Endothelial cell of umbilical vein (primary cell): ENCODE measurements around the gene VPS51. TPM values are rescaled to one million over a fixed set of nuclear protein-coding genes. Genes with fewer than 3 reads are reported as not detected.

Source experiments
- BruUV-seq: library from RNA; stranded (reverse); fragments of 400-500 nt; replicated peaks from 2 replicates; lab custom pipeline; 2021; lab: Mats Ljungman, UMichigan
- CTCF ChIA-PET: fragments of 300-600, 350-600 bp; sonication (Branson Sonifier 250); formaldehyde crosslinking; loops from one replicate; lab custom pipeline; 2021; ENCODE audit warnings: antibody characterized with exemption, inconsistent platforms; lab: Charles Lee
- POLR2A ChIA-PET: fragments of 300-600, 350-600 bp; sonication (Branson Sonifier 250); formaldehyde crosslinking; loops from one replicate; lab custom pipeline; 2021; ENCODE audit warnings: antibody characterized with exemption, inconsistent platforms; lab: Charles Lee
- DNase-seq: peaks from one replicate; pipeline ENCODE4 v3.0.0-alpha.2; 2011; ENCODE audit warnings: low read depth, low spot score
- FAIRE-seq: peaks from 2 replicates; lab custom pipeline; 2011; peaks lifted over from hg19 to GRCh38; lab: Jason Lieb, UNC
- H2AFZ ChIP-seq: 2 replicates; pipeline ENCODE4 v1.6.0; 2012; ENCODE audit warnings: low read depth, low read length, control low read depth, inconsistent platforms
- H3K27ac ChIP-seq: 2 replicates; pipeline ENCODE4 v1.5.1; 2011; ENCODE audit warnings: low read depth, mild to moderate bottlenecking, control low read depth, low read length, moderate library complexity; ENCODE audit not compliant: insufficient read depth
- H3K27me3 ChIP-seq, 2 experiments: 2 replicates each; pipeline versions ENCODE4 v1.6.0 to v1.6.1; 2011; ENCODE audit warnings: low read length in 2 of 2, mixed read lengths in 1 of 2; ENCODE audit not compliant: control insufficient read depth in 2 of 2, insufficient read depth in 2 of 2
- H3K36me3 ChIP-seq, 2 experiments: 2 replicates in 1 of 2; 3 replicates in 1 of 2; pipeline ENCODE4 v1.5.1; 2011; ENCODE audit warnings: low read length in 2 of 2, mild to moderate bottlenecking in 1 of 2, moderate library complexity in 1 of 2; ENCODE audit not compliant: control insufficient read depth in 2 of 2, insufficient read depth in 2 of 2; ENCODE audit errors: extremely low read depth in 1 of 2
- H3K4me1 ChIP-seq: 3 replicates; pipeline ENCODE4 v1.5.1; 2011; ENCODE audit warnings: mild to moderate bottlenecking, low read length; ENCODE audit not compliant: control insufficient read depth, insufficient read depth; ENCODE audit errors: extremely low read depth
- H3K4me2 ChIP-seq: 2 replicates; pipeline ENCODE4 v1.6.1; 2011; ENCODE audit warnings: low read length, control low read depth, mixed read lengths; ENCODE audit not compliant: insufficient read depth
- H3K4me3 ChIP-seq, 3 experiments: fragments of 200-600 bp in 1 of 3; sonication (generic), shearing (Covaris generic) in 1 of 3; replicated peaks in 1 of 3; 2 replicates each; pipeline ENCODE4 v1.5.1; 2011 to 2016; ENCODE audit warnings: control low read depth in 3 of 3, low read length in 3 of 3, mild to moderate bottlenecking in 2 of 3, inconsistent platforms in 1 of 3, low read depth in 1 of 3, moderate library complexity in 1 of 3; ENCODE audit not compliant: insufficient read depth in 1 of 3
- H3K79me2 ChIP-seq: 2 replicates; pipeline ENCODE4 v1.6.0; 2012; ENCODE audit warnings: low read length, inconsistent platforms; ENCODE audit not compliant: control insufficient read depth, insufficient read depth
- H3K9ac ChIP-seq: replicated peaks from 2 replicates; pipeline ENCODE3; 2011; ENCODE audit warnings: low read length, control low read depth; ENCODE audit not compliant: insufficient read depth; ENCODE audit errors: extremely low read depth
- H3K9me1 ChIP-seq: replicated peaks from 3 replicates; pipeline ENCODE4 v1.6.0; 2011; ENCODE audit warnings: mild to moderate bottlenecking, low read length; ENCODE audit not compliant: control insufficient read depth, insufficient read depth; ENCODE audit errors: extremely low read depth
- H3K9me3 ChIP-seq: replicated peaks from 2 replicates; pipeline ENCODE4 v1.5.1; 2012; ENCODE audit warnings: low read length, inconsistent platforms; ENCODE audit not compliant: control insufficient read depth, insufficient read depth
- H4K20me1 ChIP-seq: replicated peaks from 2 replicates; pipeline ENCODE3; 2011; ENCODE audit warnings: mild to moderate bottlenecking, low read length; ENCODE audit not compliant: control insufficient read depth, insufficient read depth; ENCODE audit errors: extremely low read depth
- MYC ChIP-seq: IDR thresholded peaks from one replicate; pipeline ENCODE4 v1.6.1; 2011; ENCODE audit warnings: mild to moderate bottlenecking, low read depth, low read length
- dilution Hi-C: fragments of 300-500 bp; cut with MboI; formaldehyde crosslinking; loops from one replicate; pipeline ENCODE4 v1.15.0; 2019; ENCODE audit warnings: low sequenced_read_pairs; ENCODE audit not compliant: extremely low pct_ligation_motif_present
- intact Hi-C: fragments of 100-400 bp; cut with micrococcal nuclease; formaldehyde crosslinking; loops from one replicate; pipeline ENCODE4 v1.10.0; 2022
- polyA plus RNA-seq, 4 experiments: library from polyadenylated mRNA; depleted of rRNA in 3 of 4; stranded (reverse) in 3 of 4; unstranded in 1 of 4; fragments of >200 nt; gene quantifications; 2 replicates each; pipeline versions ENCODE4 v1.2.1 to v1.2.3, GENCODE V29; 2011 to 2012; ENCODE audit warnings: missing spikeins in 1 of 4
- total RNA-seq: library from RNA; stranded (reverse); gene quantifications from 2 replicates; pipeline ENCODE4 v1.2.3, GENCODE V29; 2021
- TF ChIP-seq, protein P1 (sequence below): IDR thresholded peaks from 2 replicates; pipeline ENCODE4 v1.6.1; 2011; ENCODE audit not compliant: insufficient read depth, insufficient read length
- TF ChIP-seq, protein P2 (sequence below), 2 donors: IDR thresholded peaks; 1 replicate in 1 of 2; 2 replicates in 1 of 2; pipeline ENCODE4 v1.5.1; 2011; ENCODE audit warnings: low read length in 2 of 2, mild to moderate bottlenecking in 2 of 2, moderate library complexity in 2 of 2, control low read depth in 1 of 2, inconsistent platforms in 1 of 2, low read depth in 1 of 2; ENCODE audit not compliant: insufficient read depth in 1 of 2; ENCODE audit errors: extremely low read depth in 1 of 2

Gene VPS51
- total and polyA plus RNA-seq, 2 donors (not counting 3 experiments of a cell fraction or from before 2014, with no cell fraction given) = 108 to 146 TPM

DNA sequence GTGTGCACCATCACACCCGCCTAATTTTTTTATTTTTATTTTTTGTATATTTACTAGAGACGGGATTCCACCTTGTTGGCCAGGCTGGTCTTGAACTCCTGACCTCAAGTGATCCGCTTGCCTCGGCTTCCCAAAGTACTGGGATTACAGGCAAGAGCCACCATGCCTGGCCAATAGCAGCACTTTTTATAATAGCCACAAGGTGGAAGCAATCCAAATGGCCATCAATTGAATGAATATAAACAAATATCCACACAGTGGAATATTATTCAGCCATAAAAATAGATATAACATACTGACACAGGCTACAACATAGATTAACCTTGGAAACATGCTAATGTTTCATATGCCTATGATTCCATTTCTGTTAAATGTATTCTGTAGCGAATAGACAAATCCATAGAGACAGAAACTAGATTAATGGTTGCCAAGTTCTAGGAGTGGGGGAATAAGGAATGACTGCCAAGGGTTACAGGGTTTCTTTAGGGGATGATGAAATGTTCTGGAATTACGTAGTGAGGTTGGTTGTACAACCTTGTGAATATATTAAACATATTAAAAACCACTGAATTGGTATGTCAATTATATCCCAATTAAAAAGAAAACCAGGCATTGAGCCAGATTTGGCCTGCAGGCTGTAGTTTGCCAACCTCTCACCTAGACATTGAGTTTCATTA, 4.8 kb downstream of the VPS51 start:
- Histone ChIP-seq H3K4me3 (no peak overlapping the region), H3K27me3 (no peaks in the 10 kb centered on the region), H2AFZ (no peak overlapping the region), H3K4me2 (no peak overlapping the region), H3K9ac (no peak overlapping the region), H3K9me1 (no peaks in the 10 kb centered on the region), H4K20me1 (no peaks in the 10 kb centered on the region), H3K79me2 (peaks cover 16% of the 10 kb centered on the region), H3K9me3 (no peaks in the 10 kb centered on the region), H3K4me1 (peaks cover 7% of the 10 kb centered on the region), H3K27ac (no peak overlapping the region), H3K36me3 (peaks cover 0 to 2% of the 10 kb centered on the region in 2 experiments)
- ChIA-PET CTCF (interaction anchor here (1.6 to 5.3 kb wide), 3 partner anchors 11 to 17 kb away, joined by 3 to 56 read pairs (median 22); partner anchors contain the start of genes TM7SF2 and ZNHIT2), POLR2A (interaction anchor here (0.7 kb wide), 1 partner anchor 14 kb away, joined by 3 read pairs; no protein-coding TSS in a partner anchor)
- dilution Hi-C loops (no loop called here), intact Hi-C loops (no loop called here)
- TF ChIP-seq, protein P1, sequence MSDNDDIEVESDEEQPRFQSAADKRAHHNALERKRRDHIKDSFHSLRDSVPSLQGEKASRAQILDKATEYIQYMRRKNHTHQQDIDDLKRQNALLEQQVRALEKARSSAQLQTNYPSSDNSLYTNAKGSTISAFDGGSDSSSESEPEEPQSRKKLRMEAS = no peak
- TF ChIP-seq, protein P2, sequence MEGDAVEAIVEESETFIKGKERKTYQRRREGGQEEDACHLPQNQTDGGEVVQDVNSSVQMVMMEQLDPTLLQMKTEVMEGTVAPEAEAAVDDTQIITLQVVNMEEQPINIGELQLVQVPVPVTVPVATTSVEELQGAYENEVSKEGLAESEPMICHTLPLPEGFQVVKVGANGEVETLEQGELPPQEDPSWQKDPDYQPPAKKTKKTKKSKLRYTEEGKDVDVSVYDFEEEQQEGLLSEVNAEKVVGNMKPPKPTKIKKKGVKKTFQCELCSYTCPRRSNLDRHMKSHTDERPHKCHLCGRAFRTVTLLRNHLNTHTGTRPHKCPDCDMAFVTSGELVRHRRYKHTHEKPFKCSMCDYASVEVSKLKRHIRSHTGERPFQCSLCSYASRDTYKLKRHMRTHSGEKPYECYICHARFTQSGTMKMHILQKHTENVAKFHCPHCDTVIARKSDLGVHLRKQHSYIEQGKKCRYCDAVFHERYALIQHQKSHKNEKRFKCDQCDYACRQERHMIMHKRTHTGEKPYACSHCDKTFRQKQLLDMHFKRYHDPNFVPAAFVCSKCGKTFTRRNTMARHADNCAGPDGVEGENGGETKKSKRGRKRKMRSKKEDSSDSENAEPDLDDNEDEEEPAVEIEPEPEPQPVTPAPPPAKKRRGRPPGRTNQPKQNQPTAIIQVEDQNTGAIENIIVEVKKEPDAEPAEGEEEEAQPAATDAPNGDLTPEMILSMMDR (IDR thresholded peaks at IDR 0.05; ENCODE audit: extremely low read depth in 1 of 2, insufficient read depth in 1 of 2, low read depth in 1 of 2, low read length in 2 of 2) = no peak
- TF ChIP-seq MYC = no peak
- BruUV-seq = no TSS peak
- FAIRE-seq (no peak), DNase-seq (no peak)
